Karpas-422 (cell line): Measurements from ENCODE around the gene CCL23. TPM values are rescaled to one million over a fixed set of nuclear protein-coding genes. Genes with fewer than 3 reads are reported as not detected.
"Not testable (repeated sequence)": the region's sequence is repeated elsewhere in the genome, so short reads cannot be mapped to it uniquely, and the experiment has no call there.

ENCODE experiments used
- DNase-seq: peaks from one replicate; pipeline ENCODE4 v3.0.0-alpha.2; 2015
- H2AFZ ChIP-seq: fragments of 200-600 bp; sonication (generic); 2 replicates; pipeline ENCODE4 v1.6.1; 2014; ENCODE audit warnings: antibody characterized with exemption, low read length, mixed read lengths
- H3K27ac ChIP-seq: fragments of 200-600 bp; sonication (generic); 2 replicates; pipeline ENCODE4 v1.5.1; 2014; ENCODE audit warnings: mild to moderate bottlenecking, low read length, moderate library complexity
- H3K27me3 ChIP-seq: fragments of 200-600 bp; sonication (generic); 2 replicates; pipeline ENCODE4 v1.6.1; 2014; ENCODE audit warnings: low read length, mixed read lengths
- H3K36me3 ChIP-seq: fragments of 200-600 bp; sonication (generic); 2 replicates; pipeline ENCODE4 v1.6.1; 2014; ENCODE audit warnings: low read length, mixed read lengths; ENCODE audit not compliant: insufficient read depth
- H3K4me1 ChIP-seq: fragments of 200-600 bp; sonication (generic); 2 replicates; pipeline ENCODE4 v1.6.1; 2014; ENCODE audit warnings: mild to moderate bottlenecking, low read length, mixed read lengths
- H3K4me2 ChIP-seq: fragments of 200-600 bp; sonication (generic); 2 replicates; pipeline ENCODE4 v1.6.1; 2014; ENCODE audit warnings: low read length, low read depth, mild to moderate bottlenecking; ENCODE audit not compliant: poor library complexity, severe bottlenecking
- H3K4me3 ChIP-seq: fragments of 200-600 bp; sonication (generic); 2 replicates; pipeline ENCODE4 v1.5.1; 2014; ENCODE audit warnings: mild to moderate bottlenecking, antibody characterized with exemption, low read length, mixed read lengths
- H3K79me2 ChIP-seq: fragments of 200-600 bp; sonication (generic); 2 replicates; pipeline ENCODE4 v1.6.1; 2014; ENCODE audit warnings: mild to moderate bottlenecking, low read length, mixed read lengths
- H3K9ac ChIP-seq: fragments of 200-600 bp; sonication (generic); 2 replicates; pipeline ENCODE4 v1.6.0; 2014; ENCODE audit warnings: low read length
- H3K9me2 ChIP-seq: fragments of 200-600 bp; sonication (generic), shearing (Covaris generic); replicated peaks from 2 replicates; pipeline ENCODE4 v1.6.0; 2014; ENCODE audit warnings: mild to moderate bottlenecking, low read length, moderate library complexity; ENCODE audit not compliant: insufficient read depth
- H3K9me3 ChIP-seq: fragments of 300-700, 200-600 bp; sonication (generic); 2 replicates; pipeline ENCODE4 v1.6.1; 2014; ENCODE audit warnings: low read length, mixed read lengths
- H4K20me1 ChIP-seq: fragments of 200-600 bp; sonication (generic); 2 replicates; pipeline ENCODE4 v1.6.1; 2014; ENCODE audit warnings: mild to moderate bottlenecking, antibody characterized with exemption, low read length, low read depth; ENCODE audit not compliant: insufficient read depth
- total RNA-seq: library from RNA; depleted of rRNA; stranded (reverse); fragments of >200 nt; shearing (Covaris generic); gene quantifications from 2 replicates; pipeline ENCODE4 v1.2.3, GENCODE V29; 2014; ENCODE audit warnings: low replicate concordance

CCL23 gene
- total RNA-seq, 1 experiment from 2014 or later: not detected

- no peak overlapping the region for H3K4me2 ChIP-seq
- no peak overlapping the region for H3K9ac ChIP-seq
- no peak for DNase-seq
- H3K4me1 ChIP-seq: peaks cover 28% of the 10 kb centered on the region
- no peaks in the 10 kb centered on the region for H3K36me3 ChIP-seq
- H3K4me3 ChIP-seq: no peak overlapping the region
- no peak overlapping the region for H2AFZ ChIP-seq
- H3K27ac ChIP-seq: no peak overlapping the region
- no peaks in the 10 kb centered on the region for H3K9me3 ChIP-seq
- H3K79me2 ChIP-seq: no peaks in the 10 kb centered on the region
- H3K9me2 ChIP-seq: no peaks in the 10 kb centered on the region
- H4K20me1 ChIP-seq: no peaks in the 10 kb centered on the region
- no peaks in the 10 kb centered on the region for H3K27me3 ChIP-seq
Observed at GRCh38 chr17:36016555-36016954, 1.2 kb downstream of the CCL23 start.

DNA sequence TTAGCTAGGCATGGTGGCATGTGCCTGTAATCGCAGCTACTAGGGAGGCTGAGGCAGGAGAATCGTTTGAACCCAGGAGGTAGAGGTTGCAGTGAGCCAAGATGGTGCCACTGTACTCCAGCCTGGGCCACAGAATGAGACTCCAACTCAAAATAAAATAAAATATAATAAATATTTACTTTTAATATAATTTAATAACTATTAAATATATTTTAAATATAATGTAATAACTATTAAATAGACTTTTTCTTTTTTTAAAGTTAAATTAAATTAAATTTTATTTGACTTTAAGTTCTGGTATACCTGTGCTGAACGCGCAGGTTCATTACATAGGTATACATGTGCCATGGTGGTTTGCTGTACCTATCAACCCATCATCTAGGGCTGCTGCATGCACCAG, 1.9 kb downstream of the CCL23 start:
- not testable (repeated sequence) for H2AFZ ChIP-seq, H3K27me3 ChIP-seq, H3K79me2 ChIP-seq, H4K20me1 ChIP-seq, H3K9me3 ChIP-seq, H3K27ac ChIP-seq, H3K4me3 ChIP-seq, DNase-seq, H3K36me3 ChIP-seq, H3K4me2 ChIP-seq, H3K9me2 ChIP-seq, H3K9ac ChIP-seq
- H3K4me1 ChIP-seq: peaks cover 28% of the 10 kb centered on the region

DNA sequence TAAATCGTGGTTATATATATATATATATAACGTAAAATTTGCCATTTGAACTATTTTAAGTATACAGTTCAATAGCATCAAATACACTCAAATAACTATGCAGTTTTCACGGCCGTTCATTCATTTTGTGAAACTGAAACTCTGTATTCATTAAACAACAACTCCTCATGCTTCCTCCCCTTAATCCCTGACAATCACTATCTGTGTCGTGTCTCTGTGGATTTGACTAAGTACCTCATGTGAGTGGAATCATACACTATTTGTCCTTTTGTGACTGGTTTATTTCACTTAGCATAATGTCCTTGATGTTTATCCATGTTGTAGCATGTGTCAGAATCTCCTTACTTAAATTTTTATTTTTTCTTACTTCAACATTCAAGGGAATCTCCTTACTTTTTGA, 2.8 kb downstream of the CCL23 start:
- Histone ChIP-seq H3K4me1 (peaks cover 28% of the 10 kb centered on the region), H3K36me3 (no peaks in the 10 kb centered on the region), H3K4me2 (no peak overlapping the region), H2AFZ (no peak overlapping the region), H3K27ac (no peak overlapping the region), H3K9me3 (peaks cover 1% of the 10 kb centered on the region), H4K20me1 (no peaks in the 10 kb centered on the region), H3K9me2 (no peaks in the 10 kb centered on the region), H3K9ac (no peak overlapping the region), H3K4me3 (no peak overlapping the region), H3K27me3 (peaks cover 2% of the 10 kb centered on the region; the same call in 1 of the 2 replicates), H3K79me2 (no peaks in the 10 kb centered on the region)
- DNase-seq: no peak

DNA sequence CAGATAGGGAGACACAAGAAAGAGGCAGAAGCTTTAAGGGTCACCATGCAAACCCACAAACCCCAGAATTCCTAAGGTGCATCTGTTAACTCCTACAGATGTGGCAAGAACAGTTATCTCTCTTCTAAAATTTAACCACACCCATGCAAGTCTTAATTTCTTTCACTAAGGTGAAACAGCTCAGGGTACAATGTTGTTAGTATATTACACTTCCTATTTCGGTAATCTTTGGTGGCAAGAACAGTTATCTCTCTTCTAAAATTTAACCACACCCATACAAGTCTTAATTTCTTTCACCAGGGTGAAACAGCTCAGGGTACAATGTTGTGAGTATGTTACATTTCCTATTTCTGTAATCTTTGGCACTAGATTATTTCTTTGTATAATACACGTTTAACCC, 6.6 kb downstream of the CCL23 start:
- no peak overlapping the region for H3K4me2 ChIP-seq
- no peaks in the 10 kb centered on the region for H3K79me2 ChIP-seq
- H2AFZ ChIP-seq: no peak overlapping the region
- DNase-seq: no peak
- H4K20me1 ChIP-seq: no peaks in the 10 kb centered on the region
- H3K9me3 ChIP-seq: peaks cover 3% of the 10 kb centered on the region
- no peak overlapping the region for H3K27ac ChIP-seq
- peaks cover 2% of the 10 kb centered on the region; the same call in 1 of the 2 replicates for H3K27me3 ChIP-seq
- no peaks in the 10 kb centered on the region for H3K9me2 ChIP-seq
- no peaks in the 10 kb centered on the region for H3K36me3 ChIP-seq
- no peak overlapping the region for H3K4me3 ChIP-seq
- no peak overlapping the region for H3K9ac ChIP-seq
- H3K4me1 ChIP-seq: peaks cover 14% of the 10 kb centered on the region

DNA sequence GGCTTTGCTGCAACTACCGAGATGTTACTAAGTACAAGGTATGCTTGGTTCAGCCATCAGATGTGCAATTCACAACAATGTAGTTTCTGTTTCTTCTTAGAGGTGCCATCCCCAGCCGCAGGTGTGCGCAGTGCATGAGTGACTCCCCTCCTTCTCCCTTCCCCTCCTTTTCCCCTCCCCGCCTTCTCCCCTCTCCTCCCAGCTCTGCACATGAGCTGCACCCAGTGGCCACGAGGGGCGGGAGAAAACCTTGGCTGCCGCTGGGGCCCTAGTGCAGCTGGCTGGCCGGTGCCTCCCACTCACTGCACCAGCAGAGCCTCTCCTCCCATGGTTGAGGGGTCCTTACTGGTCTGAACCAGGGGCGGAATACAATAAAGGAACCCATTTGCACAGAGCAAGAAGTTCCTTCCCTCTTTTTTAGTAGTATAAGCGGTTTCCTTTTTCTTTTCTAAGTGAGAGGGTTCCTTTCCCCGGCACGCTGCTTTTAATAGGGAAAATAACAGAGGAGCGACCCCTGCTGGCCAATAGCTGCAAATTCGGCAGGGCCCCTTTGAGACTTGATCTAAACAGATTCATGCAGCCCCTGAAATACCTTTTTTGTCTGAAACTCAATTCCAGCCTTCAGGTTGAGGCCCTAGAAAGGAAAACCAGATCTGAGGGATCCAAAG, 8.6 kb downstream of the CCL23 start:
- Histone ChIP-seq H3K9me2 (no peaks in the 10 kb centered on the region), H3K4me3 (no peak overlapping the region), H2AFZ (no peak overlapping the region), H3K4me1 (peaks cover 14% of the 10 kb centered on the region), H3K27ac (no peak overlapping the region), H3K9ac (no peak overlapping the region), H3K4me2 (no peak overlapping the region), H4K20me1 (no peaks in the 10 kb centered on the region), H3K9me3 (peaks cover 3% of the 10 kb centered on the region), H3K79me2 (no peaks in the 10 kb centered on the region), H3K36me3 (no peaks in the 10 kb centered on the region), H3K27me3 (peaks cover 2% of the 10 kb centered on the region; the same call in 1 of the 2 replicates)
- DNase-seq: peak; percentile 82

GRCh38 chr17:36004594-36005108, 13.1 kb downstream of the CCL23 start:
- Histone ChIP-seq H3K9ac (no peak overlapping the region), H2AFZ (no peak overlapping the region), H3K27ac (no peak overlapping the region)

DNA sequence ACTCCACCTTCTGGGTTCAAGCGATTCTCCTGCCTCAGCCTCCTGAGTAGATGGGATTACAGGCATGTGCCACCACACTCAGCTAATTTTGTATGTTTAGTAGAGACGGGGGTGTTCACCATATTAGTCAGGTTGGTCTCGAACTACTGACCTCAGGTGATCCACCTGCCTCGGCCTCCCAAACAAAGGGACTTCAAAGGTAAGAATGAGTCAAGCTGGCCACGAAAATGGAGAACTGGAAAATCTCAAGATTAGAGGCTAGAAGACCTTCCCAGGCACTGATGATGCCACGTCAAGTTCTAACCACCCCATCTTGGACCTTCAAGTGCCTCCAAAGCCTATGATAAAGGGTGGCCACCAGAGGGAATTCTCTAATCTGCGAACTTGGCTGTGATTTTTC, 15.1 kb downstream of the CCL23 start:
- Histone ChIP-seq H3K27me3 (no peaks in the 10 kb centered on the region), H3K4me3 (no peak overlapping the region), H3K79me2 (no peaks in the 10 kb centered on the region), H3K4me2 (no peak overlapping the region), H3K4me1 (no peaks in the 10 kb centered on the region), H3K9me3 (no peaks in the 10 kb centered on the region), H3K9ac (no peak overlapping the region), H3K27ac (no peak overlapping the region), H3K9me2 (no peaks in the 10 kb centered on the region), H4K20me1 (no peaks in the 10 kb centered on the region), H2AFZ (no peak overlapping the region), H3K36me3 (no peaks in the 10 kb centered on the region)
- peak; percentile 44 for DNase-seq

More at GRCh38 chr17:36004594-36005108, 13.1 kb downstream of the CCL23 start:
- no peaks in the 10 kb centered on the region for H4K20me1 ChIP-seq
- no peaks in the 10 kb centered on the region for H3K36me3 ChIP-seq
- no peak overlapping the region for H3K4me2 ChIP-seq
- H3K79me2 ChIP-seq: no peaks in the 10 kb centered on the region
- H3K4me3 ChIP-seq: no peak overlapping the region
- no peaks in the 10 kb centered on the region for H3K9me2 ChIP-seq
- DNase-seq: no peak
- no peaks in the 10 kb centered on the region; the same call in 1 of the 2 replicates for H3K9me3 ChIP-seq
- H3K27me3 ChIP-seq: no peaks in the 10 kb centered on the region
- no peaks in the 10 kb centered on the region for H3K4me1 ChIP-seq

- Histone ChIP-seq H3K4me2 (no peak overlapping the region), H3K27me3 (no peaks in the 10 kb centered on the region), H2AFZ (no peak overlapping the region), H3K27ac (no peak overlapping the region), H3K9me2 (no peaks in the 10 kb centered on the region), H3K9ac (no peak overlapping the region), H3K4me1 (no peaks in the 10 kb centered on the region), H4K20me1 (no peaks in the 10 kb centered on the region), H3K79me2 (no peaks in the 10 kb centered on the region), H3K4me3 (no peak overlapping the region), H3K36me3 (no peaks in the 10 kb centered on the region), H3K9me3 (no peaks in the 10 kb centered on the region)
- DNase-seq: no peak
Observed at GRCh38 chr17:36001862-36002603, 15.7 kb downstream of the CCL23 start.
